ENCODE measurements around the gene SLFNL1.

The SLFNL1 gene

DNA sequence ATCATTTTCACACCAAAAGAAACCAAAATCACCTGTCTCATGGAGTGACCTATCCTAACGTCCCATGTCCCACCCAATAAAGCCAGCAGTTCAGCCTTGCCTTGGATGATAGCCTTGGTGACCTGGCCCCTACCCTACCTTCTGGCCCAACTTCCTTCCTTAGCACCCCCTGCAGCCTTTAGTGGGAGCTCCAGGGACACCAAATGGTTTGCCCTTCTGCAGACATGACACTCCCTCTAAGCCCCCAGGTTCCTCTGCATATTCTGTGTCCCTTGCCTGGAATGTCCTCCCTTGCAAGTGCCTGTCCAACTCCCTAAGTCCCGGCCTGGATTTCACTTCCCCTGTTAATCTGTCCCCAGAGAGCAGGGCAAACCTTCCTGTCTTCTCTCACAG, 2.2 kb downstream of the SLFNL1 start:
- no peak for DNase-seq

DNA sequence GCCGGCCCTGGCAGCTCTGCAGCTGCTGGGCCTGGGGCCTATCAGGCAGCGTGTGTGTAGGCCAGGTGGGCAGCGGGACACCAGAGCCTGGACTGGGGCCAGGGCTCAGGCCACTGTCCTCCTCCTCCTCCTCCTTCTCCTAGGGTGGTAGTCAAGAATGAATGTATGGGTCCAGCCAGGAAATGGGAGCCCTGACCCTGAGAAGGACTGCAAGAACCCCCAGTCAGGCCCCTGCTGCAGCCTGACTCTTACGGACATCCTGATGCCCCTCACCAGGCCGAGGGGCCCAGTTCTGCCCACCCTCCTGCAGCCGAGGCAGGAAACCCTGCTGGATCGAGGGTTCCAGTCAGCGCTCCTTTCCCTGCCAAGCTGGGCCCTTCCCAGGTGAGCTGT, 3.5 kb downstream of the SLFNL1 start:
- DNase-seq = no peak

DNA sequence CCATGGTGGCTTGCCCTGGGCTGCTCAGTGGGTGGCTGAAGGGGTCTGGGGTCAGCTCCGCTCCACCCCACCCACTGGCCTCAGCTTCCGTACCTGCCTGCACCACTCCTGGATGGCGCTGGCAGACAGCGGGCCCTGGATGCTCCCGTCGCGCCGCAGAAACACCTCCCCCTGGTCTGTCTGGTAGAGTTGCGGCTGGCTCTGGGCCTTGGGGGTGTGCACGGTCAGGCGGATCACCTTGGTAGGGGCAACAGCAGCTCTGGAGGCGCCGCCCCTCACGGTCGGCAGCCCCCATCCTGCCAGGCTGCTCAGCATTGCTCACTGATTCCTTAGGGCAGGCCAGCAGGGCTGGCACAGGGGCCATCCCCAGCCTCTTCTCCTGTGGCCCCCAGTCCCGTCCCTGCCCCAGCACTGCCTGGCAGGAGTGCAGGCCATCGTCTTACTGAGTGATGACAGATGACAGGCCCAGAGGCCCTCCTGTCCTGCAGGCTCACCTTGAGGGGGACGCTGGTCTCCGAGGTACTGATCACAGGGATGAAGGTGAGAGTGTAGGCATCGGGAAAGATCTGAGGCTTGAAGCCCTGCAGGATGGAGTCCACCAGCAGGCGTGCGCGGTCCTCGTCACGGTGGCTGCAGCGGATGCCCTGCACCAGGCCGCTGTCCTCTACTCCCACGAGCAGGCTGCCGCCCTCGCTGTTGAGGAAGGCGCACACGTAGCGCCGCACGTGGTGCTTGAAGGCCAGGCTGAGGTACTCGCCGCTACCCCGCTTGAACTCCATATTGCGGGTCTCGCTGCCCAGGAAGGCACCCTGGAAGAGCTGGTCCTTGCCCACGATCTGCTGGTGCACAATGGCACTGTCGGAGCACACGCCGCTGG, 4.1 kb downstream of the SLFNL1 start:
- no peak for DNase-seq

DNA sequence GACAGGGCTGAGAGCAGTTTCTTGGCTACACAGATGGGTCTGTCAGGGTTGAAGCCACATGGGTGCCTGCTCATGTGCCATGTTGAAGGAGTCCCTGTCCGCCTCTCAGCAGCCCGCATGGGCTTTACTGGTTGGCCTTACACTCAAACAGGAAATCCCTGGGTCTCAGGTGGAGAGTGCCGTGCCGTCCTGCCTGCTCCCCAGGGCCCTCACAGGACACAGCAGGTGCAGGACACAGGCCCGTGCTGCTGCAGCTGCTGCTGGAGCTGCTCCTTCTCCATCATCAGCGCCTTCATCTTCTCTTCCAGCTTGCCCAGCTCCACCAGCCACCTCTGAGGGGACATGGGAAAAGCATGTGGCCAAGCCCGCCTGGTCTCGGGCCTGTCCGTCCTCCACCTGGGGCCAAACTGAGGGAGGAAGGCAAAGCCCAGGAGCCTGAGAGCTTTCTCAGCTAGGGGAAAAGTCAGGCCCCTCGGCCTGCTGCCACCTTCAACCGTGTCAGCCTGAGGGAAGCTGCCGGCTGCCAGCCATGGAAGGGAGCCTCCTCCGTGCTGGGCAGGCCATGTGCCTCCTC, 5.5 kb downstream of the SLFNL1 start:
- DNase-seq = no peak

DNA sequence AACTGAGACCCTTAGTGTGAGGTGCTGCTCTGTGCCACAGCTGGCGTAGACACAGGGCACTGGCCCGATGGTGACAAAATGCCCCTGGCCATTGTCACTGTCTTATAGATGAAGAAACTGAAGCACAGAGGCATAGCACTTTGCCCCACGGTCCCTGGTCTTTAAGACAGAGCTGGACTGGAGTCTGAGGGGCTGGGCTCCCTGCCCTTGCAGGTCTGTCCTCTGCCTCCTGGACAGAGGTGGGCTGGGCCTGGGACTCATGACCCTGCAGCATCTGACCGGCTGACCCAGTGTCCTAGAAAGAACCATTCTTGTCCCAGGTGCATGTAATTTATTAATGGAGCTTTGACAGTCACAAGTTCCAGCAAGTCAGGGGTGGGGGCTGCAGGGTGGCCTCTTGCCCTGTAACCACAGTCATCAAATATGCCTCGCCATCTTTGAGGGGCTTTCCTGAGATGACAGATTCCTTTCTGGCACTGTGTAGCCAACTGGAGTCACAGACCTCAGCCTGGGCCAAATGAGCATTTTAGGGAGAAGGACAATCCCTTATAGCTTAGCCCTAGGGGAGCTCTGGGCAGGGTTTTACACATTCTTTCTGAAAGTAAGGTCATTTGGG, 6.1 kb downstream of the SLFNL1 start:
- DNase-seq = no peak

DNA sequence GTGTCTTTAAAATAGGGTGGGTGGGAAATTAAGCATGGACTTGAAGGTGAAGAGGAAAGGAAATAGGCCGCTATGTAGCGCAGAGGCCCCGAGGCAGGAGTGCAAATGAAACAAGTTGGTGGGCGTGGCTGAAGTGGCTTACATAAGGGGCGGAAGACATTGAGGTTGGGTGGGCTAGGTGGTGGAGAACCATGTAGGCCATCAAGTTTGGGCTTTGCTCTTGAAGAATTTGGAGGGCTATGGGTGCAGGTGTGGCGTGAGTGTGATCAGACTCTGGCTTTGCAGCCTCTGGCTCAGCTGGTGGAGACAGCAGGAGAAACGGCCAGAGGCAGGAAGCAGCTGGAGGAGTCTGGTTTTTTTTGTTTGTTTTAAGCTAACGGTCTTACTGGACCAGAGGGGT, 6.7 kb downstream of the SLFNL1 start:
- DNase-seq = no peak

DNA sequence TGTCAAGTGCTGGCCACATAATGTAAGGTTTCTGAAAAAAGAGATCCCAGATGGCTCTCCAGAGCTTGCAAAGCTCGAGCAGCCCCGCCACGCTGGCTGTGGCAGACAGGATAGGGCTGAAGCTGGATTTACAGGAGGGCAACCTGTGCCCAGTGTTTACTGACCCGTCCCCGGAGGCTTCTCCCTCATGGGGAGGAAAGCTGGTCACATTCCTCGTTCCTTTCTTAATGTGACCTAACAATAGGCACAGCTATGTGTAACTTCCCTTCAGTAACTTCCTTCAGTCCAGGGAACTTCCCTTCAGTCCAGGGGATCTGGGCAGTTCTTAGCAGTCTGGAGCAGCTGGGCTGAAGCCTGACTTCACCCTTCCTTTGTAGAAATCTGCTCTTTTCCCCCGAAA, 7.7 kb downstream of the SLFNL1 start:
- no peak for DNase-seq

DNA sequence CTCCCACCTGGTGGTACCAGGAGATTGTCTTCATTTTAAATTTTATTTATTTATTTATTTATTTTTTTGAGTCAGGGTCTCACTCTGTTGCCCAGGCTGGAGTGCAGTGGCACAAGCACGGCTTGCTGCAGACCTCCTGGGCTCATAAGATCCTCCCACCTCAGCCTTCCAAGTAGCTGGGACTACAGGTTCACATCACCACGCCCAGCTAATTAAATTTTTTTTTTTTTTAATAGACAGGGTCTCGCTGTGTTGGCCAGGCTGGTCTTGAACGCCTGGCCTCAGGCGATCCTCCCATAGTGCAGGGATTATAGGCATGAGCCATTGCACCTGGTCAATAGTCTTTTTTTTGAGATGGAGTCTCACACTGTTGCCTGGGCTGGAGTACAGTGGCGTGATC, 8.5 kb downstream of the SLFNL1 start:
- no peak for DNase-seq

DNA sequence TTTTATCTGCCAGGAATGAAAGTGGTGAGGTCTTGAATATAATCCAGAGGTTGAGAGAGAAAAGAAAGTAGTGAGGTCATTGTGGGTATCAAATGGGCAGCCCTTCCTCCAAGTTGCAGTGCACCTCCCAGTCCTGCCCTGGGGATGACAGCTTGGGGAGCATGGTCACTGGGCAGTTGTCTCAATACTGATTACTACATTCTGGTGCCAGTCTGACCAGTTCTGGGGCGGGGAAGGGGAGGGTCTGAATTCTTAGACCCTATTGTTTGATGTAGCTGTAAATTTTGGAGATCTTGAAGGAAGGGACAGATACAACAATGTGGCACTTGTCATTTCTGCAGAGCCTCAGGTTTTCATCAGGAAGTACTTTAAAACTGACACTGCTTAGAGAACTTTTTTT, 11.2 kb downstream of the SLFNL1 start:
- DNase-seq = no peak

DNA sequence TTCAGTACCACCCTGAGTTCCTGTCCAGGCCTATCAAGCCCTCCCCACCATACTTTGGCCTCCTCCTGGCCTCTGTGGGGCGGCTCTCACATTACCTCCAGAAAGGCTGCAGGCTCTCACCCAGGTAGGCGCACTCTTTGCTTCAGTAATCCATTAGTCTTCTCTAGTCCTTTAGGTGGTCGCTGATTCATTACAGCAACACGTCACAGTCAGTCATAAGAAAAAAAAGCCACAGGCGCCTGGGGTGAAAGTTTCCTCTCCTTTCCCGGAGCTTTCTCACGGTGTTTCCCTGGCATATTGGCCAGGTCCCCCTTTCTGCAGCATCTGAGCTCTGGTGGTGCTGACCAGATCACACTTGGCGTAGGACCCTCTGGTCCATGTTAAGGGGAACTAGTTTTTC, 12.1 kb downstream of the SLFNL1 start:
- no peak for DNase-seq

DNA sequence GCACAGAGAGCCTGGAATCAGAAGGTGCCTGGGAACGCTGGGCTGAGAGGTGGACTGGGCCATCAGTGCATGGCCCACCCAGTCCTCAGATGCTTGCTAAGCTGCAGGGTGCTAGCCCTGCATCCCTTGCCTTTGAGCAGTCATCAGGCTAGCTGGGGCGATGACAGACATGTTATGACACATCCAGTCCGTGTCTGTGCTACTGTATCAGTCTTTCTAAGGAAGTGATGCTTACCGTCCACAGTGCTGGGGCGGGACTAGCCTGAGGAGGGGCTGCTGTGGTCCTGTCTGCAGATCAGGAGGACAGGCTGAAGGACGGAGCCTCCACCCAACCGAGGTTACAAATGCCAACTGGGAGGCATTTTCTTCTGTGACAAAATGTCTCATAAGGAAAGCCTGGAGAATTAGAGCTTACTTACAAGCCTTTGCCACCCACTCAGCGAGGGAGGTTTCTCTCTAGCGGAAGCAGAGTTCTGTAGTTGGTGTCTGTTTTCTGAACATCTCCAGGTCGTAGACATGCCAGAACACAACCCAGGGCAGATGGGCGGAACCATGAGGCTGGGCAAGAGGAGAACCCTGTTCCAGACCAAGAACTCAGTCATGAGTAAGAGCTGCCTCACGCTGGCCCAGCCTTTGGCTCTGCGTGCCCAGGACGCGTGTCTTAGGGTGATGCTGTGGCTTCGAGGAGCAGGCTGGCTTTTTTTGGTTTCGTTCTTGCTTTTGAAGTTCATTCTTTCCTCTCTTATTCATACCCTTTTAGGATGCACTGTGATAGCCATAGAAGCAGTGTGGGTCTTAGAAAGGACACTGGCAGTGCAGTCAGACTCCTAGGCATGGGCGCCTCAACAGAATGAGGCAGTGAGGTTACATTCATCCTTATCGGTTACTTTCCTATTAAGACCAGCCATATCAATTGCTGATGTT, 14.3 kb downstream of the SLFNL1 start:
- no peak for DNase-seq

DNA sequence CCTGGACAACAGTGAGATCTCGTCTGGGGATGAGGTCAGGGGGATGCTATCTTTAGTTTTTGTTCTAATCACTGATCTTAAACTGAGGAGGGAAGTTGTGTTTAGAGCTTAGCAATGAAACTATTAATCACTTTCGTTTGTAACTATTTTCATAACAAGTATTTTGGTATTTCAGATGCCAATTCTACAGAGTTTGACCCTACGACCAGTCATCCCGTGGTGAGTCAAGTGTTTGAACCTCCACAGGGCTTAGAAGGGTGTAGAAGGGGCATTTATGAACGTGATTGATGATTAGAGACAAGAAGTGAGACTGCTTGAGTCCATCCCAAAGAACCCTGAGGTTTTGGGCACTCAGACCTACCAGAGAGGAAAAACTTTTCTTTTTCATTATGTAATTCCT, 15.6 kb downstream of the SLFNL1 start:
- no peak for DNase-seq

DNA sequence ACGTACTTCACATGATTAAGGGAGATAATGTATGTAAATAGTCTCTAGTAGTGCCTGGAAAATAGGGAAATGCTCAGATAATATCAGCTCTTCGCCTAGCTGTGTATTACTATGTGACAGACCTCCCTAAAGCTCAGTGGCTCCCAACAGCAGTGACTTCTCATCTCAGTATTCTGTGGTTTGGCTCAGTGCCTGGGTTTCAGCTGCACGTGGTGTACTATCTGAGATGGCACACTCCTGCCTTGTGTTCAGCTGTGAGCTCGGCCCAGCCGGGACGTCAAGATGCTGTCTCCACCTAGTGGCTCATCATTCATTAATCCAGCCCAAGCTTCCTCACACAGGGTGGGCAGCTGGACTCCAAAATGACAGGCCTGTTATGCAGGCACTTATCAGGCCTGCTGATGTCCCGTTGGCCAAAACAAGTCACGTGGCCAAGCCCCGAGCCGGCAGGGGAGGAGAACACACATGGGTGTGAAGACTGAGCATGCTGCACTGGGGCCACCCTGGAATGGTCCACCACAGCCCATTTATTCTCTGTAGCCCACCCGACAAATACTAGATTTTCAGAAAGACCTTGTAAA, 17.8 kb downstream of the SLFNL1 start:
- peak; percentile 90 for DNase-seq

DNA sequence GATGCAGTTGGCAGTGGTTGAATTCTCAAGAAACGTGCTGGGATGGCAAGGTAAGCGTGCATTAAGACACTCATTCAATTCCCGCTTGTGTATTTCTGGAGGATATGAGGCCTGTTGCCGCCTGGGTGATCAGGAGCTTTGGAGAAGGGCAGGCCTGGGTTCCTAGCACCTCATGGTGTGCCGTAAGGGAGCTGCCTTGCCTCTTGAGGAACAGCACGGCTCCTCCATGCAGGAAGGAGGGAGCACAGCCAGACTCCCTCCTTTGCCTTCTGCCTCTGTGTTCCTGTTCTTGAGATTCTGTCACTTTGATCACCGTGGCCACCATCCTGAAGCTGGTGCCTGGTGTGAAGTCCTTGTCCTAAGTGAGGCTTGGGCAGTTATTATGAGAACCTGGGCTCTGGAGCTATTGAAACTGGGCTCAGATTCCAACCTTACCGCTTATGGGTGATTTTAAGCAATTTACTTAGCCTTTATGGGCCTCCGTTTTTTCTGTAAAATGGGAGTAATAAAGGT, 18.3 kb downstream of the SLFNL1 start:
- no peak for DNase-seq

DNA sequence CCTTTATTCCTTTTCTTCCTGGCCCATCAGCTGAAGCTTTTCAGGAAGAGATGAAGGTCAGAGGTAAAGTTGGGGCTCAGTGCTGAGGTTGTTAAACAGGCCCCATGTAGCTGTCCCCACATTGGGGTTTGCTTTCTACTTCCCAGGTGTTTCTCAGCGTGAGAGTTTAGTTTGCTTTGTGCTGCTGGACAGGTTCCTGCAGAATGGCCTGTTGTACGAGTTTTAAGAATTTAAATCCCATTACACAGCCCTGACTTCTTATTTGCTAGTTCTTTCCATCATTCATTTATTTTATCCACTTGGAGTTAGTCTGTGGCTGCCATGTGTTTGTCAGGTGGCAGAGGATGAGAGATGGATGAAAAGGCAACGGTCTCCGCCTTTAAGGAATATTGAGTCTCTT, 22.9 kb downstream of the SLFNL1 start:
- DNase-seq = no peak

DNA sequence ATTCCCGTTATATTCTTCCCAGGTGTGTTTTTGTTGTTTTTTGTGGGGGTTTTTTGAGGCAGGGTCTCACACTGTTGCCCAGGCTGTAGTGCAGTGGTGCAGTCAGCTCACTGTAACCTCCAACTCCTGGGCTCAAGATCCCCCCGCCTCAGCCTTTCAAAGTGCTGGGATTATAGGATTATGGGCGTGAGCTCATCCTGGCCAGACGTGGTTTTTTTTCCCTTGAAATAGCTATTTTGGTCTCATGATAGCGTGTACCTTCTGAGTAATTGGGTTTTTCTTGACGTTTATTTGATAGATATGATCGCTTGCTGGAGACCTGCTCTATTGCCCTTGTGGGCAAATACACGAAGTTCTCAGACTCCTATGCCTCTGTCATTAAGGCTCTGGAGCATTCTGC, 24.4 kb downstream of the SLFNL1 start:
- no peak for DNase-seq

DNA sequence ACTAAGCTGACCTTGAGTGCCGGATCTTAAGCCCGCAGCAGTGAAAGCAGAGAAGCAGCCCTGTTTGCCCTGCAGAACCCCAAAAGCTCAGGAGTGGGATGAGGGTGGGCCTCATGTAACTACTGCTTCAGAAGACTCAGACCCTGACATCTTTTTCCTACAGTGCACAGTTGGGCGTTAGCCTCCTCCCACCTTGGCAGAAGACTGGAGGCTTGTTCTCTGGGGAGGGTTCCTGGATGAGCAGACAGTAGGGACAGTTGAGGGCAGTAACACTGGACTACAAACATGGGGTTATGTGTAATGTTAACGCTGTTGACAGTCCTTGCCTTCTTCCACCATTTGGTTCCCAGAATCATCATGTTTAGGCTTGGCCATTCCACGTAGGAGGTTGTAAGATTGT, 32.5 kb downstream of the SLFNL1 start:
- no peak for DNase-seq

DNA sequence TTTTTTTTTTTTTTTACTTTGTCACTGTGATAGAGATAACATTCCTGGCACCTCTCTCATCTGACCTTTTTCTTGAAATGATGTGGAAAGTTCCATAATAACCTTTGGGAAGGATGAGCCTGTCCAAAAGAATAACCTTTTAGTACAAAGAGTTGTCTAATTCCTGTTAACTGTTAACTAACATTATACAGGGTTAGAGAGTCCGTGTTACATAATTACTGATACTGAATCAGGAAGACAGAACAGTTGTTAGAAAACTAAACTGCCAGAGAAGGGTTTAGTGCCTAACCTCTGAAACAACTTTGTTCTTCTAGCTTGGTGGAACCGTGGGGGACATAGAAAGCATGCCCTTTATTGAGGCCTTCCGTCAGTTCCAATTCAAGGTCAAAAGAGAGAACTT, 33.2 kb downstream of the SLFNL1 start:
- no peak for DNase-seq

DNA sequence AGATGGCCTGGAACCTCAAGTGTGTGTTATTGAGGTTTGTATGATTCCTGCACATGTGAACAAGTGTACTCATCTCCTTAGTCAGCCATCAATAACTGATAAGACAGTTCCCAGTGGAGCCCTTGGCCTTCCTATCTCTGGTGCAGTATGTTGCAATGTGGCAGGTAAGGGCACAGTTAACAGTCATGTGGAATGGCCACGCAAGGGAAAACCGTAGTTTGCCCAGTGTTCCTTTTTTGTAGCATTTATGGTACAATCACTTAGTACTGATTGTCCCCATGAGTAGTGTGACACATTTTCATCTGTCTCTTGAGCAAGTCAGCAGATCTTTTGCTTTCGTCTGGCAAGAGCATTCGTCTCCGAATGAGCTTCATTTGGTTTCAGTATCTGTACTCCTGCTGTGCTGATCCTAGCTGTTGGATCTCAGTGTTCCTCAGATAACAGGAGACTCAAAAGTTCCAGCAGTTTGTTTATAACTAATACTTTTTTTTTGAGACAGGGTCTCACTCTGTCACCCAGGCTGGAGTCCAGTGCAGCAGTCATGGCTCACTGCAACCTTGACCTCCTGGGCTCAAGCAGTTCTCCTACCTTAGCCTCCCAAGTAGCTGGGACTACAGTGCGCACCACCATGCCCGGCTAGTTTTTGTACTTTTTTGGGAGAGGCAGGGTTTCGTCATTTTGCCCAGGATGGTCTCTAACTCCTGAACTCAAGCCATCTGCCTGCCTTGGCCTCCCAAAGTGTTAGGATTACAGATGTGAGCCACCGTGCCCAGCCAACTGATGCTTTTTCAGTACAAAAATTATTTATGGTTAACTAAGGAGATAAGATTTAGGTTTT, 33.9 kb downstream of the SLFNL1 start:
- DNase-seq = no peak

DNA sequence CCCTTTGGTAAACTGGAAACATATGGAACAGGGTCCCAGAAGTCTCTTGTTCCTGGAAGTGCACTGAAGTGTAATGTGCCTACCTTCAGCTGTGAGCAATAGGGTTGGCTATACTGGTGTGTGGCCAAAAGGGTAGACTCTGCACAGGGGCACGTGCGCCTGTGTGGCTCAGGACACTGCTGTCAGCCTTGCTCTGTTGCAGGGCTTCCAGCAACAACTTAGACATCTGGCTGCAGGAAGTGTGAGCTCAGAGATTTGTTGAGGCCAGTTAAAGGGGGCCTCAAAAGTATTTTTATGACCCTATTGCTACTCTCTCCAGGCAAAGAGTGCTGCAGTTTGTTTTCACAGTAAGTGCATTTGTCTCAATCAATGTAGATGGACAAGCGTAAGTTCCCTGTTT, 34.6 kb downstream of the SLFNL1 start:
- DNase-seq = no peak

DNA sequence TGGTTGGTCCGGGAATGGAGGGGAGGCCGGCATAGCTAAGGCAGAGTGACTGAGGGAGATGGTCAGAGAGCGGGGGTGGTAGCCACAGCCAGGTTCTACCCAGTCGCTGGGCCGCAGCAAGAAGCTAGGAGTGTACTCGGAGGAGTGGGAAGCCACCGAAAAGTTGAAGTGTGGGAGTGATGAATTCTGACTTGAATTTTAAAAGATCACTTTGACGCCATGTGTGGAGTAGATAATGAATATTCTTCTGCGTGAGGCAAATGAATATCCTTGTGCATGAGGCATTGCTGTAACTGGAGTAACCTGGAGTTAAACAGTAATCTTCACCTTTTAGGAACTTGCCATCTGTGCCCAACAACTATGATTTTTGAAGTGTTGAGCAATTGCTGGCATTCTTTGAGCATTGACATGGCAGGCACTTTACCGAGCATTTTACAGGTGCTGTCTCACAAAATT, 35.2 kb downstream of the SLFNL1 start:
- DNase-seq = no peak

DNA sequence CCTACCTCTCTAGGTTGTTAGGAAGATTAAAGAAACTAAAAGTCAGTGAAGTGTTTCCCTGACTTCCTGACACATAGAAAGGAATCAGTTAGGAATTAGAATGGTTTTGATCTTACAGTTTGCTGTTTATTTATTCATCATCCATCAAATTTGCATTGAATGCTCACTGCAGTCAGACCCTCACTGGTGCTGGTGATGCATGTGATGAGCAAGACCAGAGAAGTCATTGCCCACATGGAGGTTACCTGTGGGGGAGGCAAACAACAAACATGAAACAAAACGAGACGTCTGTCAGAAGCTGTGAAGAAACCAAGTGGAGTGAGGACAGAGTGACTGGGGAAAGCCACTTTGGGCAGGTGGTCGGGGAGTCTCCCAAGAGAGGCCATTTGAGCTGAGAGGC, 35.6 kb downstream of the SLFNL1 start:
- no peak for DNase-seq
